Astrocyte of the spinal cord (primary cell): ENCODE results near the gene EEF1AKMT2.

ENCODE experiments used
- DNase-seq: peaks from one replicate; pipeline ENCODE4 v3.0.0; 2011; ENCODE audit warnings: low read depth, low spot score
- H3K4me3 ChIP-seq: 2 replicates; pipeline ENCODE4 v1.5.1; 2011; ENCODE audit warnings: low read depth, mild to moderate bottlenecking, low read length, moderate library complexity
- CTCF ChIP-seq: IDR thresholded peaks from 2 replicates; pipeline ENCODE4 v1.5.1; 2012; ENCODE audit warnings: low read depth, mild to moderate bottlenecking, low read length, inconsistent platforms
- in situ Hi-C: cut with HindIII; loops from 2 replicates; pipeline ENCODE4 v1.10.0; 2017; ENCODE audit warnings: low sequenced_read_pairs

EEF1AKMT2 gene

GRCh38 chr10:124735491-124736286 is 56.0 kb downstream of the EEF1AKMT2 start:
- DNase-seq: no peak
- in situ Hi-C loops: no loop called here
- no peak overlapping the region for H3K4me3 ChIP-seq
- TF ChIP-seq CTCF: no peak

- in situ Hi-C loops: no loop called here
- TF ChIP-seq CTCF: no peak
- no peak for DNase-seq
- no peak overlapping the region for H3K4me3 ChIP-seq
Observed at GRCh38 chr10:124734311-124735166, 57.1 kb downstream of the EEF1AKMT2 start.

GRCh38 chr10:124733571-124734245 is 58.0 kb downstream of the EEF1AKMT2 start:
- no peak overlapping the region for H3K4me3 ChIP-seq
- in situ Hi-C loops: no loop called here
- DNase-seq: no peak
- TF ChIP-seq CTCF: no peak

- H3K4me3 ChIP-seq: no peak overlapping the region
- no peak for TF ChIP-seq CTCF
- in situ Hi-C loops: no loop called here
- DNase-seq: peak; percentile 28
Observed at GRCh38 chr10:124732931-124733570, 58.6 kb downstream of the EEF1AKMT2 start.

- in situ Hi-C loops: no loop called here
- TF ChIP-seq CTCF: no peak
- no peak overlapping the region for H3K4me3 ChIP-seq
- no peak for DNase-seq
Observed at GRCh38 chr10:124731551-124731950, 60.1 kb downstream of the EEF1AKMT2 start.

GRCh38 chr10:124730790-124731189 is 60.9 kb downstream of the EEF1AKMT2 start:
- no peak for DNase-seq
- TF ChIP-seq CTCF: no peak
- in situ Hi-C loops: no loop called here
- no peak overlapping the region for H3K4me3 ChIP-seq
